GM21717 (cell line): ENCODE data around the gene CSNK1G2.

Experiments
- ATAC-seq: cut with Tn5 transposase; IDR thresholded peaks from one replicate; pipeline ENCODE4 v1.9.1; 2021; ENCODE audit warnings: mild to moderate bottlenecking, moderate library complexity; ENCODE audit not compliant: unreplicated experiment

CSNK1G2 gene

GRCh38 chr19:1943661-1944087, 2.7 kb downstream of the CSNK1G2 start:
- ATAC-seq = no peak

DNA sequence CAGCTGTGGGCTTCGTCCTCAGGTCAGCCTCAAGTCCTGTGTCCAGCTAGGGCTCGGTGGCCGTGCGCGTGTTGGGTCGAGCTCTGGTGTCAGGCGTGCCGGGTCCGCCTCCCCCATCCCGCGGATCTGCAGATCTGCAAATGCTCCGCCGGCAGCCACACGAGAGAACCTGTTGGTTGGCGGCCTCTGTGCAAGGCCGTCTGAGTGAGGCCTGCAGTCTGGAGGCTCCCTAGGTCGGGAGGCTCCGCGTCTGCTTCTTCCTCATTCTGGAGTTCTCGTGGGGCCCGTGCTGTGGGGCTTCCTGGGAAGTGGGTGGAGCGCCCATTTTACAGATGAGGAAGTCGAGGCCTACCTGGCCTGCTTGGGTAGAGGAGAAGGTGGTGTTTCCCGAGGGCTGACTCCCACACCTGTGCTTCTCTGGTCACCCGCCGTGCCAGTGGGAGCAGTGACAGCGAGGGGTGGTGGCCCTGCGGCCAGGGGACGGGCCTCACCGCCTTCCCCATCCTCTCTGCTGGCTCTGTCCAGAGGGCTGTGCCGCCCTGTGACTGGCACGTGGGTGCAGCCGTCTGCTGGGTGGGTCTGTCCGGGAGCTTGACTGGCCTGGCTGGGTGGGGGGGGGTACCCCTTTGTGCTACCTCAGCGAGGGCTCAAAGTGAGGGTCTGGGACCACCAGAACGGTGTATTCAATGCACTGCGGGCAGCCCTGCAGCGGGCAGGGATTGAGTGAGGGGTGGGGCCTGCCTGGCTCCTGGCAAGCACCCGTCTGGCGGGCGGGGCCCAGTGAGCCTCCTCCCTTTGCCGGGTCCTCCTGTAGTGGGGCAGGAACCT, 3.3 kb downstream of the CSNK1G2 start:
- no peak for ATAC-seq

DNA sequence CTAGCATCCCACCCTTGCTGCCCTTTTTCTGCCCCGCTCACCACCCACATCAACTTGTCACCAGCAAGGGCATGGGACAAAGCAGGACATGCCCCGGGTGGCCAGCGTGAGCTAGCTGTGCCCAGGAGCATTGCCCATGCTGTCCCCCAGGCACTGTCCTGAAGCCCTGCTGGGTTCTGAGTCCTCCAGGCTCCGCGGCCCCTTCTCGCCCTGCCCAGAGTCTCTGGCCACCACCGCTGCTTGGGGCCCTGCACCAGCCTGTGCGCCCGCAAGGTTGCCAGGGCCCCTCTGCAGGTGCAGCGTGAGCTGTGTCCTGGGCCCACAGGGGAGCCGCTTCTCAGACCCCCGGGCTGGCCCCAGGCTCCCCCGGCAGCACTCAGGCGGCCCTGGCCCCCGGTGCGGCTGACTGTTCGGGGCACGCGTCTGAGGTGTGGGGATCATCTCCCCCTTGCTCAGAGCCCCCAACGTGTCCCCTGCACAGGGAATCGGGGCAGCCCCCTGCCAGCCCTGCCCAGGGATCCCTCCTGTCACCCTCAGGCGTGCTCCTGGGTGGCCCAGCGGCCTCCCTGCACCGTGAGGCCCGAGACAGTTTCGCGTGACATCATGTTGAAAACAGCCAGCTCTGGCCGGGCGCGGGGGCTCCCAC, 4.1 kb downstream of the CSNK1G2 start:
- ATAC-seq = no peak

GRCh38 chr19:1945899-1946298, 4.9 kb downstream of the CSNK1G2 start:
- no peak for ATAC-seq

DNA sequence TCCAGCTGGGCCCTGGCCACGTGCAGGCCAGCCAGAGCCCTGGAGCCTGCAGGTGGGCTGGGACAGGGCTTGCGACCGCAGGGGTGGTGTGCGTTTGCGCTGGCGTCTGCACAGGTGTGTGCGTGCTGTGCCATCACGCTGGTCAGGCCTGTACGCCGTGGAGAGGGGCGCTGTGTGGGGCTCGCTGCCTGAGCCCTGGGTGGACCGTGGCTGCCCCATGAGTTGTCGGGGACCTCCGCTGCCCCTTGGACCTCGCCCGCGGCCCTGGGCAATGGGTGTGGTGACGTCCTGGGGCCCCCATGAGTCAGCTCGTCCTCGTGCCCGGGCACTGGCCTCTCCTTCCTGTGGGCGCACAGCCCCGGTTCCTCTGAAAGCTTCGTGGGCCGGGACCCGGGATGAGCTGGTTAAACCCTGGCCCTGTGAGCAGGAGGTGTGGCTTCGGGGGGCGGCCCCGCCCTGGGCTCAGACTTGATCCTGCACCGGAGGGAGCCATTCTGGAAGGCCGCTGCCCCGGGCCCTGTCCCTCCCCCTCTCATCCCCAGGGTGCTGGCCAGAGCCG, 6.8 kb downstream of the CSNK1G2 start:
- no peak for ATAC-seq

DNA sequence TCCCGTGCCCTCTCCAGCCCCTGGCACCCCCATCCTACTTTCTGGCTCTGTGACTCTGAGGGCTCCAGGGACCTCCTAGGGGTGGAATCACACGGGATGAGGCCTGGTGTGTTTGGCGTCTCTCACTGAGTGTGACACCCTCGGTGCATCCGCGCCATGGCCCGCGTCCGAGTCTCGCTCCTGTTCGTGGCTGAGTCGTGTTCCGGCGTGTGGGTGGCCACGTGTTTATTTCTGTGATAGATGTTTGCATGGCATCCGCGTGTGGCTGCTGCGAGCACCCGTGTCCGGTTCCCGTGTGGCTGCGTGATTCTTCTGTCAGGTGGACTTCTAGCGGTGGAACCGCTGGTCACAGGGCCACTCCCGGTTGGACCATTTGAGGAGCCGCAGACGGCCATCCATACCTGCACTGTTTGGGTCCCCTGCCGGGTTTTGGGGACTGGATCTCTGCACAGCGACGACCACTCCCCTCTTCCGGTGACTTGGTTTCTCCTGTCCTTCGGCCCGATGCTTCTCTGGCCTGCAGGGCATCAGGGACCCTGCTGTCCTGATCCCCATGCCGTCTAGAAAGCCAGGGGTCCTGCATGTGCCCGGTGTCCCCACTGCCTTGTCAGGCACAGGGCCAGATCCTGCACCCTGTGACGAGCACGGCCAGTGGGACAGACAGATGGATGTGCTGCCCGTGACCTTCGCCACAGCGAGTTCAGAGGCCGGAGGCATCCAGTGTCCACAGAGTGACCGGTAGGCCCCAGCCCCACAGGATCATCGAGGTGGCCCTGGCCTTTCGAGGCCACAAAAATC, 8.5 kb downstream of the CSNK1G2 start:
- ATAC-seq = no peak

- no peak for ATAC-seq
Observed at GRCh38 chr19:1950640-1951039, 9.7 kb downstream of the CSNK1G2 start.

- ATAC-seq = no peak
Observed at GRCh38 chr19:1952635-1953034, 11.7 kb downstream of the CSNK1G2 start.

DNA sequence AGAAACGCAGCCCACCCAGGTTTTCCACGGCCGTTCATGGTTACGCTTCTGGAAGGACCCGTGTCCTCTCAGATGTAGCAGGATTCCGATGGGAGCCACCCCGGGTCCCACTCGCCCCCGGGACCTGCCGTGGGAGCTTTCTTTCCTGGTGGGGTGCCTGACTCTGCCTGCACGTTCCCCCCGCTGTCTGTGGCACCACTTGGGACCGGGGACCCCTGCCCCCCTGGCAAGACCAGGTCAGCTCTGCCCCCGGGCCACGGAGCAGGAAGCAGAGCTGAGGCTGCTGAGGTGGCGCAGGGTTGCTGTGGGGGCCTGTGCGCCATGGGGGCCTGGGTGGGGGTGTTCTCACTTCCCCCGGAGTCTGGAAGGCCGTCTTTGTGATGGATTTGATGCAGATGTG, 12.1 kb downstream of the CSNK1G2 start:
- no peak for ATAC-seq

DNA sequence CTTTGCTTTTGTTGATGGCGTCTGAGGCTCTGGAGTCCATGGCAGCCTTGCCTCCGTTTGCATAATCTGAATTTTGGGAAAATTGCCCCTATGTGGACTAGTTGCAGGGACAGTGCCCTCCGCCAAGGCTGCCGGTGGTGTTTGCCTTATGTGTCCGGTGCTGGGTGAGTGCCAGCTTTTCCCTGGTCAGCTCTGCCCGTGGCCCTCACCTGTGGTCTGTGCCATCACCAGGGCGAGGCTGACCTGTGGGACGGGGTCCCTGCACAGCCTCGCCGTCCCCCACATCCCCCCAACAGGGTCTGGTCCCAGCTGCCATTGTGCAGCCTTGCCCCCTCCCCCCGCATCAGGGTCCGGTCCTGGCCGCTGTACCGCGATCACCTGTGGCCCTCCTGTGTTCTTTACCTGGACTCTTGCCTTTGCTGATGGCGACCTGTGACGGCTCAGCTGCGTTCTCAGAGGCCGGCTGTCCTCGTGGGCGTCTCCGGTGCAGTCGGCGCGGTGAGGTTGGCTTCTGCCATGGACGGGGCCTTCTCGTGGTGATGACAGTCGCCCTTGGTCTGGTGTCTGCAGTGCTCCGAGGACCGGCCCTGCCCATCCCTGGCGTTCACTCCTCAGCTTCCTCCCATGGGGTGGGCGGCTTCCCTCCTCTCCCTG, 12.6 kb downstream of the CSNK1G2 start:
- ATAC-seq = no peak

- no peak for ATAC-seq
Observed at GRCh38 chr19:1954532-1954933, 13.6 kb downstream of the CSNK1G2 start.

GRCh38 chr19:1955171-1956121, 14.5 kb downstream of the CSNK1G2 start:
- ATAC-seq = no peak

- no peak for ATAC-seq
Observed at GRCh38 chr19:1956122-1956494, 15.1 kb downstream of the CSNK1G2 start.

GRCh38 chr19:1956868-1957492, 16.0 kb downstream of the CSNK1G2 start:
- no peak for ATAC-seq

DNA sequence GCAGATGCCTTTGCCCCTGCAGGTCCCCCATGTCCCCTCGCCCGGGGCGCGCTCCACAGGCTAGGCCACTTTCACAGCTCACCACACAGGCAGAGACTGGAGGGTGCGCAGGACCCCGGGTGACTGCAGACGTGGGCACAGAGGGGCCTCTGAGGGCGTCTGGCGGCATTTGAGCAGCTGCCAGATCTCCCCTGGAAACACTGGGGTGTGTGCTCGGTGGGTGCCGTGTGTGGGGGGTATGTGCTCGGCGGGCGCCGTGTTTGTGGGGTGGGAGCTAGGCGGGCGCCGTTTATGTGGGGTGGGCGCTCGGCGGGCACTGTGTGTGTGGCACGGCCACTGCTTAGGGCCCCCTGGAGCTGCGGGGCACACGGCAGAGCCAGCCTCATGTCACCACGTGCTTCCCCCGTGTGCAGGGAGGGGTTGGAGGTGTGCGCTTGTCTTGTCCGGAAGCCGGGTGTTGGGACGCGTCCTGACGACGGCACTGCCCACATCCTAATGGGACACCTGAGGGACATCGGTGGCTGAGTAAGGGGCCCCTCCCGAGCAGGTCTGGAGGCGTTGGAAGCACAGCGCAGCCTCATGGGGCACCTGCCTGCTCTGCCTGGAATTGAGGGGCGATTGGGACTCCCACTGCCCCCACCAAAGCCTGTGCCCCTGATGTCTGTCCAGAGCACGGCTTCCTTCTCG, 16.7 kb downstream of the CSNK1G2 start:
- ATAC-seq = no peak

DNA sequence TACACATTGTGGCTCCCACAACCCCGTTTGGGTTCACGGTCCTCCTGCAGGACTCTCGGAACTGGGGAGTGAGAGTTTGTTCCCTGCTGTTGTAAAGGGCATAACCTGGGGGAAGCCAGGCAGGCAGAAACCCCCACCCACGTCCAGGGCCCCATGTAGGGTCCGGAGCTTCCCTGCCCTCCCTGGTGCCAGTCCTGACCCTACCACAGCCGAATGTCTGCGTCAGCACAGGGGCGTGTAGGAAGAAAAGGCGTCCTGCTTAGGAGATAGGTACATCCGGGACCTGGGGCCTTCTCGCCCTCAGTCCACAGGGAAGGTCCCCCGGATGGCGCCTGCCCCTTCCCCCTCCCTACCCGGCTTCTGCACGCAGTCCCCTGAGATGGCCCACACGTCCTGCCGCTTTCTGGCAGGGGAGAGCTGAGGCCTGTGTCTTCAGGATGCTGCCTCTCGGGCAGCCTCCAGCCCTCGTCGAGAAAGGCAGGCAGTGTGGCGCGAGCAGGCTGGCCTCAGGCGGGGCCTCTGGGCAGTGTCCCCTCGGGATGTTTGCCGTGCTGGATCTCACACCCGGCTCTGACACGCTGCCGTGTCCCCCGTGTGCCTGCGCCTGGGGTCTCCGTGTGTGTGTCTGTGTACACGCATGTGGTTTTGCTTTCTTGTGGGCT, 19.1 kb downstream of the CSNK1G2 start:
- ATAC-seq = no peak

DNA sequence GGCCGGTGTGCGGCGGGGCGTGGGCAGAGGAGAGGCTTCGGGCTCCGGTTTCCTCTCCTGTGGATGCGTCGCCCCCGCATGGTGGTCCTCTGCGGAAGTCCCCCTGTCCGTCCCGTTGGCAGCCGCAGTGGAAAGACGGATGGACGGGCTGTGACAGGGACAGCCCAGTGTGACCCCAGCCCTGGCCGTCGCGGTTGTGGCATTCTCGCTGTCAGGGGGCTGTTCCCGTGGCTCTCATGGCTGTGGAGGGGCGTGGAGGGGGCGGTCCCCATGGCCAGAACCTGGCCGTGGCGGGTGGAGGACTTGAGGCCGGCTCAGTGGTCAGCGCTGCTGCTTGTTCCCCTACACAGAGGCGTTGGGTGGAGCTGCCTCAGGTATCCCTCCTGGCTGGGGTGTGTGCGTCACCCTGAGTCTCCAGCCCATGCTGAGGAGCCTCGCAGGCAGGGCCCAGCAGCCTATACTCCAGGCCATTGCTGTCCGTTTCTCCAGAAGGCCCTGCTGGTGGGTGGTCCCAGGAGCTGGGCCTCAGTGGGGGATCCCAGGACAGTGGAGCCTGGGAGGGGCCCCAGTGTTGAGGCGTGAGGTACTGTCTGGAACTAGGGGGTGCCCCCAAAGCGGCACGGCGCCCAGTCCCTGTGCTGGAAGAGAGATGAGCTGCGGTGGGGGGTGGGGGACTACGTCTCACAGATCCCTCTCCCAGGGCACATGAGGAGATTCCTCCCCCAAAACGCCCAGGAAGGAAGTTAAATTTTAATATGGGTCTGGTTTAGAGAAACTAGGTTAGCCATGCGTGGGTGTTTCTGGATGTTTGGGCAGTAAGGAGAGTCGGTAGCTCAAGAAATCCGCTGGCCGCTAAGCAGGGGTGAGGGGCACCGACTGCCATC, 20.3 kb downstream of the CSNK1G2 start:
- ATAC-seq = no peak
